GM19023 (cell line): ENCODE results near the gene SLC34A2.
"Not testable (repeated sequence)": the region's sequence is repeated elsewhere in the genome, so short reads cannot be mapped to it uniquely, and the experiment has no call there.

Experiments
- ATAC-seq: cut with Tn5 transposase; IDR thresholded peaks from one replicate; pipeline ENCODE4 v1.9.1; 2021; ENCODE audit warnings: mild to moderate bottlenecking, moderate library complexity; ENCODE audit not compliant: unreplicated experiment

SLC34A2 gene

GRCh38 chr4:25654971-25655963, at the start of gene SLC34A2:
TSS of gene SLC34A2 (plus strand) at chr4:25655851. CDS start at chr4:25662501, 6,650 bp downstream.
- ATAC-seq: no peak

GRCh38 chr4:25608644-25609043, 47.0 kb upstream of the SLC34A2 start:
- ATAC-seq: no peak

GRCh38 chr4:25609976-25610375, 45.7 kb upstream of the SLC34A2 start:
- no peak for ATAC-seq

GRCh38 chr4:25613613-25614012, 42.0 kb upstream of the SLC34A2 start:
- not testable (repeated sequence) for ATAC-seq

- ATAC-seq: no peak
Observed at GRCh38 chr4:25614807-25615206, 40.8 kb upstream of the SLC34A2 start.

GRCh38 chr4:25621027-25621930, 34.4 kb upstream of the SLC34A2 start:
- no peak for ATAC-seq

- no peak for ATAC-seq
Observed at GRCh38 chr4:25624616-25625015, 31.0 kb upstream of the SLC34A2 start.

- ATAC-seq: no peak
Observed at GRCh38 chr4:25628451-25628850, 27.2 kb upstream of the SLC34A2 start.

- no peak for ATAC-seq
Observed at GRCh38 chr4:25632135-25632534, 23.5 kb upstream of the SLC34A2 start.

- ATAC-seq: no peak
Observed at GRCh38 chr4:25633541-25633940, 22.1 kb upstream of the SLC34A2 start.

- ATAC-seq: no peak
Observed at GRCh38 chr4:25635501-25635900, 20.1 kb upstream of the SLC34A2 start.

GRCh38 chr4:25637581-25638220, 17.9 kb upstream of the SLC34A2 start:
- ATAC-seq: no peak

- ATAC-seq: no peak
Observed at GRCh38 chr4:25638221-25638601, 17.4 kb upstream of the SLC34A2 start.

- no peak for ATAC-seq
Observed at GRCh38 chr4:25638806-25639205, 16.8 kb upstream of the SLC34A2 start.

- no peak for ATAC-seq
Observed at GRCh38 chr4:25650311-25650710, 5.3 kb upstream of the SLC34A2 start.

GRCh38 chr4:25651682-25652081, 4.0 kb upstream of the SLC34A2 start:
- no peak for ATAC-seq

- no peak for ATAC-seq
Observed at GRCh38 chr4:25654031-25654970, 1.4 kb upstream of the SLC34A2 start.

- ATAC-seq: no peak
Observed at GRCh38 chr4:25656031-25656430, 380 bp downstream of the SLC34A2 start.

- no peak for ATAC-seq
Observed at GRCh38 chr4:25658357-25658771, 2.7 kb downstream of the SLC34A2 start.

- ATAC-seq: no peak
Observed at GRCh38 chr4:25658777-25659176, 3.1 kb downstream of the SLC34A2 start.
